Pancreas (tissue), 10 donors: ENCODE data around the gene TOP3B. TPM values are rescaled to one million over a fixed set of nuclear protein-coding genes. Genes with fewer than 3 reads are reported as not detected.

ENCODE experiments used
- ATAC-seq, 4 donors: fragments of 200-7000 bp; cut with Tn5 transposase; one replicate each; pipeline versions ENCODE4 v1.8.0 to v1.9.1; 2020; ENCODE audit warnings: mild to moderate bottlenecking in 4 of 4, moderate library complexity in 4 of 4
- DNase-seq, 6 donors: peaks; one replicate each; pipeline ENCODE4 v3.0.0-alpha.2; 2020
- FAIRE-seq: peaks from 2 replicates; lab custom pipeline; 2012; peaks lifted over from hg19 to GRCh38; lab: Jason Lieb, UNC
- H3K27ac ChIP-seq, 4 donors: fragments of 200-600 bp; sonication (generic); 1 replicate in 3 of 4; 2 replicates in 1 of 4; pipeline versions ENCODE4 v1.5.0 to v1.8.0; 2020
- H3K27me3 ChIP-seq, 4 donors: fragments of 200-600 bp; one replicate each; pipeline ENCODE4 v1.8.0; 2021
- H3K36me3 ChIP-seq, 3 donors: fragments of 200-600 bp; sonication (generic) in 1 of 3; one replicate each; pipeline versions ENCODE4 v1.5.0 to v1.8.0; 2020 to 2021
- H3K4me1 ChIP-seq, 3 donors: fragments of 200-600 bp; one replicate each; pipeline ENCODE4 v1.8.0; 2021
- H3K4me3 ChIP-seq, 4 donors: fragments of 200-600 bp; sonication (generic) in 2 of 4; one replicate each; pipeline versions ENCODE4 v1.5.0 to v1.8.0; 2020 to 2021
- H3K9me3 ChIP-seq, 4 donors: fragments of 200-600 bp; one replicate each; pipeline ENCODE4 v1.8.0; 2021
- CTCF ChIP-seq, 4 donors: fragments of 200-600 bp; sonication (generic) in 3 of 4; IDR thresholded peaks; one replicate each; pipeline versions ENCODE4 v1.5.0 to v1.8.0; 2021; ENCODE audit warnings: antibody characterized with exemption in 4 of 4
- WGBS, 2 donors: extraction: QIAGEN DNeasy Blood & Tissue Kit; methylation state at CpG; one replicate each; pipeline ENCODE4 v1.1.7; 2013; 5-methylcytosine and 5-hydroxymethylcytosine counted together
- intact Hi-C, 3 donors: fragments of 100-400 bp; cut with DNase I; formaldehyde crosslinking; loops; one replicate each; pipeline versions ENCODE4 v1.11.1 to v1.14.2; 2022
- polyA plus RNA-seq, 2 donors: library from polyadenylated mRNA; stranded (reverse); fragments of 200-250 nt; gene quantifications; one replicate each; pipeline ENCODE4 v1.2.3, GENCODE V29; 2013
- total RNA-seq, 6 donors: library from RNA; stranded (reverse); fragmentation: NEBNext Ultra II Directional in 4 of 6; extraction: Animal tissue kit (Norgen Biotek cat#: 25700) in 4 of 6; gene quantifications; one replicate each; pipeline versions ENCODE4 v1.2.1 to v1.2.4, GENCODE V29; 2021 to 2023
- donor health status: healthy with polysubstance abuse.
- donor health status: DM: no; HTN: no; CAD: no; lungs with moderate emphysema.
- donor health status: DM: no; HTN: no; CAD: no.
- donor health status: control.
- donor health status: control.
- donor health status: Bipolar disorder and iron deficiency.
- donor health status: DM: yes; HTN: yes; CAD: no.
- donor health status: DM: no; HTN: no; CAD: no.
- donor health status: DM: no; HTN: no; CAD: no.
- donor health status: DM: yes; HTN: yes; CAD: no.

The TOP3B gene
- total and polyA plus RNA-seq, 8 donors, result 6.7 to 20.5 (median 11.3) TPM

DNA sequence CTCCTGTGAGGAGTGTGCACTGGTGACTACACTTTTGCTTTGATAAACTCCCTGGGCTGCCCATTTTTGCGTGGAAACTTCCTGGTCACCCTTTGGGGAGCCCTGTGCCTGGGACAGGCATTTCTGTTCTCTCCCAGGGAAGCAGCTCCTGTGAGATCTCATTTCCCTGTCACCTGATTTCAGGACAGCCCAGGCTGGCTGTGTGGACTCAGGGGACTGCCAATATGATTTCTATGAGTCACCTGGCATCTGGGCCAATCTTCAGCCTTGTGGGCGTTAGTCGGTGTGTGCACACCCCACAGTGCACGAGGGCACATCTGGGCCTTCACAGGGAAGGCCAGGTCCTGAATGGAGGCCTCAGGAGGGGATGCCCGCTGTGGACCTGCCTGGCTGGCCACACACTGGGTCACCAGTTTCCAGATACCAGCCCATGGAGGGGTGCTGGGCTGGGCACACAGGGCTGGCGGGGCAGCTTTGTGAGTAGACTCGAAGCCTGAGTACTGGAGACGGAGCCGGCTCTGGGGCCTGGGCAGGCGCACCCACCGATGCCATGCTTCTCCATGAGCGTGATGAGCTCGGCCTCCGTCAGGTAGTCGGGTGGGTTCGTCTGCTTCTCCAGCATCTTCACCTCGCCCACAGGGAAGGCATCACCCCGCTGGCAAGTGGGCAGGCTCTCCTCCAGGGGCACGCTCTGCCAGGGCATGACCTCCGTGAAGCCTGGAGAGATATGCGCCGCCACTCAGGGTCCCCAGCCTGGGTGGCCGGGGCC lies 20.5 kb downstream of the TOP3B start:
- ATAC-seq, result peak; percentile 68 to 86 (median 84)
- peaks cover 0 to 42% (median 17%) of the 10 kb centered on the region in 3 donors for H3K36me3 ChIP-seq
- WGBS, 2 donors, result 85 to 86% methylated on average over 22 to 23 of the region's 23 CpGs
- intact Hi-C loops, result no loop called here
- no peaks in the 10 kb centered on the region for H3K9me3 ChIP-seq
- H3K4me1 ChIP-seq, result no peaks in the 10 kb centered on the region
- no peaks in the 10 kb centered on the region for H3K27me3 ChIP-seq
- FAIRE-seq, result no peak
- no peak for TF ChIP-seq CTCF (IDR thresholded peaks at IDR 0.05)
- DNase-seq, result peak in 3 of 6 donors; percentile 46 to 72 (median 50)
- H3K4me3 ChIP-seq, result no peak overlapping the region
- H3K27ac ChIP-seq, result peak overlapping the region in 2 of 4 donors; percentile 50 to 60

DNA sequence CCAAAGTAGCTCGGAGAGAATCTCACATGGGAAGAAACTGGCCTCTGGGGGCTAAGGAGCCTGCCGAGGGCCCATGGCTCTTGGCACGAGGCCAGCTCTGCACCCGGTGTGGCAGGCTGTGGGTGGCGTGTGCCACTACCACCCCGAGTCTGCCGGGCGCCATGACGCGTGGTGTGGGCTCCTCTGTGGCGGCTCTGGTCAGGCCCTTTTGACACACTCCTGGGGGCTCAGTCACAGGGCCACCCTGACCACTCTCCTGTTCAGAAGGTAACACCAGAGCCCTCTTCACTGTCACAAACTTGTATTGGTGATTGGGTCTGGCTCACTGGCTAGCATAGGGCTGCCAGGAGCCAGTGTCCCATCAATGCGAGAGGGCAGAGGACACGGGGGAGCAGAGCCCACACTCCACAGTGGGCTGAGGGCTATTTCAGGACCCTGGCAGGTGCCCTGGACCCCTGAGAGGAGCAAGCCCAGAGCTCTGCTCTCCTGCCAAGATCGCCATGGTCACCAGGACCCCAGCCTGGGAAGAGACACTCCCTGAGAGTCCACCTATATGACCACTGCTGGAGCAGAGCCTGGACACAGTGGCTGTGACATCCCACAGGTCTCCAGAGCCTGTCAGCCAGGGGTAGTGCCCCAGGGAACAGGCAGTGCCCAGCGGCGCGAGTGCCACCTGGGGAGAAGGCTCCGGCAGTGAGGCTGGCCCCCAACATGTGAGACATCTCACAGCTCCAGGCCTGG lies 21.3 kb downstream of the TOP3B start:
- no peaks in the 10 kb centered on the region for H3K9me3 ChIP-seq
- DNase-seq (no peak), ATAC-seq (no peak), FAIRE-seq (no peak)
- no peaks in the 10 kb centered on the region for H3K4me1 ChIP-seq
- no peak for TF ChIP-seq CTCF (IDR thresholded peaks at IDR 0.05)
- no peaks in the 10 kb centered on the region for H3K27me3 ChIP-seq
- H3K27ac ChIP-seq, result peak overlapping the region in 2 of 4 donors; percentile 50 to 60
- WGBS, 2 donors, result 90 to 92% methylated on average over 18 of the region's 18 CpGs
- no peak overlapping the region for H3K4me3 ChIP-seq
- H3K36me3 ChIP-seq, result peaks cover 0 to 35% (median 11%) of the 10 kb centered on the region in 3 donors
- intact Hi-C loops, result no loop called here

DNA sequence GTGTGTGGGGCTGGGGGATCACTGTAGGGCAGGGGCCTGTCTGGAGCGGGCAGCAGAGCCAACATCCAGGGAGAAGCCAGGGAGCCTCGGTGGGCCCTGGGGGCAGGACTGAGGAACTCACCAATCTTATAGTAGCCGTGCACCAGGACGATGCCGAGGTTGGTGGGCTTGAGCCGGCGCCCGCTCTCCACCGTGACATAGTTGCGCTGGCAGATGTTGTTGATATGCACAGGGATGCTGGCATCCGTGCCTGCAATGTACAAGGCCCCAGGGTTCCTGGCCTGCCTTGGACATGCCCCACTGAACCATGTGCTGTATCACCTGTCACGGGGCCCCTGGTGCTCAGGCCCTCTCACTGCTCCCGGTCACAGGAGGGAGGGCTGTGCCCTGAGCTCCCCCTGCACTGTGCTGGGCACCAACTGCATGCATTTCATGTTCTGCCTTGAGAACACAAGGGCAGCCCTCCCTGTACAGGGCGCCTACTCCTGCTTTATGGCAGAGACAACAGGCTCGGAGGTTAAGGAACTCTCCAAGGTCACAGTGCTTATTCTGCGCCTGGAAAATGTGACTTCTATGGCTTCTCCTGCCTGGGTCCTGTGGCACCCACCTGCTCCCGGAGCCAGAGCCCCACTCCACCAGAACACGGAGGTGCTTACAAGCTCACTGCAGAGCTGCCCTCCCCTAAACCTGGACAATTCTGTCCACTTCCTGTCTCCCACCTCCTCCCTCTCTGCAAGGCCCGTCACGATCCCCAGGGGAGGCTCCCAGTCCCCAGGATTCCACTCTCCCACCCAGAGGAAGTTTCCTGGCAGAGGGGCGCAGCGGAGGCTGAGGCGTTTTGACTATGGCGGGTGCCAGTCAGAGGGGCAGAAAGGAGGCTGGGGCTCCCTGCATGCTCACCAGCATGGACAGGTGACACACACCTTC lies 22.1 kb downstream of the TOP3B start:
- intact Hi-C loops, result no loop called here
- Histone ChIP-seq H3K27ac (no peak overlapping the region), H3K9me3 (no peaks in the 10 kb centered on the region), H3K36me3 (peaks cover 0 to 33% (median 11%) of the 10 kb centered on the region in 3 donors), H3K4me1 (no peaks in the 10 kb centered on the region), H3K4me3 (no peak overlapping the region), H3K27me3 (no peaks in the 10 kb centered on the region)
- WGBS, 2 donors, result 91 to 93% methylated on average over 23 to 24 of the region's 24 CpGs
- ATAC-seq (no peak), FAIRE-seq (no peak), DNase-seq (no peak)
- no peak for TF ChIP-seq CTCF (IDR thresholded peaks at IDR 0.05)

- FAIRE-seq, result no peak
- intact Hi-C loops, result no loop called here
- Histone ChIP-seq H3K27ac (no peak overlapping the region), H3K4me3 (no peak overlapping the region), H3K36me3 (peaks cover 0 to 26% (median 7%) of the 10 kb centered on the region in 3 donors), H3K4me1 (no peaks in the 10 kb centered on the region), H3K9me3 (no peaks in the 10 kb centered on the region), H3K27me3 (no peaks in the 10 kb centered on the region)
- no peak for ATAC-seq
- 85 to 86% methylated on average over 18 of the region's 18 CpGs for WGBS, 2 donors
- TF ChIP-seq CTCF (IDR thresholded peaks at IDR 0.05), result no peak
- no peak for DNase-seq
Observed at GRCh38 chr22:21959274-21960074, 23.1 kb downstream of the TOP3B start.
